Liver (tissue), 3 donors: Measurements from ENCODE around the gene TSPEAR.

Source experiments
- ATF3 ChIP-seq: IDR thresholded peaks from 2 replicates; pipeline ENCODE4 v1.6.1; 2016; ENCODE audit warnings: antibody characterized with exemption
- CTCF ChIP-seq: fragments of 150-350 bp; IDR thresholded peaks from 2 replicates; pipeline ENCODE4 v1.5.1; 2017; ENCODE audit warnings: improper control_type of control experiment, low read depth, low read length; ENCODE audit not compliant: missing input control
- EGR1 ChIP-seq, 2 donors: IDR thresholded peaks; 2 replicates each; pipeline ENCODE4 v1.6.1; 2016 to 2018; ENCODE audit warnings: antibody characterized with exemption in 2 of 2, low read depth in 2 of 2
- JUND ChIP-seq, 2 donors: IDR thresholded peaks; 2 replicates each; pipeline ENCODE4 v1.6.1; 2016; ENCODE audit warnings: antibody characterized with exemption in 2 of 2
- MAX ChIP-seq: IDR thresholded peaks from 2 replicates; pipeline ENCODE4 v1.6.1; 2016; ENCODE audit warnings: antibody characterized with exemption
- NR2F2 ChIP-seq: IDR thresholded peaks from 2 replicates; pipeline ENCODE4 v1.6.1; 2016; ENCODE audit warnings: antibody characterized with exemption
- SP1 ChIP-seq: IDR thresholded peaks from 2 replicates; pipeline ENCODE4 v1.6.1; 2018; ENCODE audit warnings: antibody characterized with exemption, mild to moderate bottlenecking
- donor health status: healthy.
- donor health status: healthy.

- TF ChIP-seq CTCF (no peak), EGR1 (IDR thresholded peaks at IDR 0.05; ENCODE audit: low read depth in 2 of 2) (no peak), JUND (IDR thresholded peaks at IDR 0.05) (no peak), SP1 (no peak), ATF3 (no peak), NR2F2 (no peak), MAX (no peak)
Observed at GRCh38 chr21:44701023-44701400, 10.4 kb downstream of the TSPEAR start.
